ENCODE results near the gene USP8. TPM values are rescaled to one million over a fixed set of nuclear protein-coding genes. Genes with fewer than 3 reads are reported as not detected.

Gene USP8
- total and polyA plus RNA-seq, 2 of the 4 experiments (the other 2 are of a cell fraction), result 25.4 to 52.2 TPM

DNA sequence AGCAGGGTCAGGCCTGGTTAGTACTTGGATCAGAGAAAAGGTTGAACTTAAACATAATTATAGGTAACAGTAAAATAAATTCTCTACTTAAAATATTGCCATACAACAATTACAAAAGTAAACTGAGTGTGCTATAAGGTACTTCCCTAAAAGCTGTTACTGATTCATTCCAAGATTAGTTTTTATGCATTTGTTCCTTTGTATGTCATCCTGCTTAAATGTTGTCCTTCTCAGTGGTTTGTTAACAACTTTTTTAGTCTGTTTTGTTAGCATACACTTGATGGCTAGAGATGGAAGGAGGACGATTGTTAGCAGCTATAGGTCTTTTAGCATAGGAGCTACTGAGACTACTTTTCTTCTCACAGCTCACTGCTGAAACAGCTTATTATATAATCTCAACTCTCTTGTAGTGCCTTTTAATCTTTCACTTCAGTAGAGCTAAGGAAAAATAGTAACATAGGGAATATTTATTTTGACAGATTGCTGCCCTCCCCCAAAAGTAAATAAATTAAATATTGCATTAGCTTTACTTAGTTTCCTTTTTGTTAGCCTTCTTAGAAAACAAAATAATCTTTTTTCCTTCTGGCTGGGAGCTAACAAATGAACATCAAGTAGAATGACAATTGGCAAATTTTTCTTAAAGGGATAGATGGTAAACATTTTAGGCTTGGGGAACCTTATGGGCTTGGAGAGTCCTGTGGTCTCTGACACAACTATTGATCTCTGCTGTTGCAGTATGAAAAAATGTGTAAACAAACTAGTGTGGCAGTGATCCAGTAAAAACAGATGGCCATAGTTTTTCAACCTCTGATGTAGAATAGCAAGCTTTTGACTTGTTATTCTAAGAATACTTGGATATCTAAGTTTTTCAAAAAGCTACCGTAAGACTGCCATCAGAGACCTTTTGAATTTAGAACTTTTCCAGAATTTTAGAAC, 39.5 kb downstream of the USP8 start:
- H3K36me3 ChIP-seq (ENCODE audit: control insufficient read depth, insufficient read depth, low read length), result peaks cover 21% of the 10 kb centered on the region
- TF ChIP-seq, protein P1, sequence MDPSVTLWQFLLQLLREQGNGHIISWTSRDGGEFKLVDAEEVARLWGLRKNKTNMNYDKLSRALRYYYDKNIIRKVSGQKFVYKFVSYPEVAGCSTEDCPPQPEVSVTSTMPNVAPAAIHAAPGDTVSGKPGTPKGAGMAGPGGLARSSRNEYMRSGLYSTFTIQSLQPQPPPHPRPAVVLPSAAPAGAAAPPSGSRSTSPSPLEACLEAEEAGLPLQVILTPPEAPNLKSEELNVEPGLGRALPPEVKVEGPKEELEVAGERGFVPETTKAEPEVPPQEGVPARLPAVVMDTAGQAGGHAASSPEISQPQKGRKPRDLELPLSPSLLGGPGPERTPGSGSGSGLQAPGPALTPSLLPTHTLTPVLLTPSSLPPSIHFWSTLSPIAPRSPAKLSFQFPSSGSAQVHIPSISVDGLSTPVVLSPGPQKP (IDR thresholded peaks at IDR 0.05; ENCODE audit: borderline replicate concordance, low read depth, low read length), result no peak
- no peak for TF ChIP-seq NFE2L2 (IDR thresholded peaks at IDR 0.05; ENCODE audit: low read depth, low read length)
- no peak for TF ChIP-seq MXI1 (IDR thresholded peaks at IDR 0.05; ENCODE audit: borderline replicate concordance, low read depth, low read length)
- TF ChIP-seq RFX5 (IDR thresholded peaks at IDR 0.05; ENCODE audit: low read depth, low read length), result no peak
- TF ChIP-seq BHLHE40 (IDR thresholded peaks at IDR 0.05; ENCODE audit: low read depth, low read length), result no peak
- no peak for TF ChIP-seq MAFK (IDR thresholded peaks at IDR 0.05; ENCODE audit: low read depth, low read length)
- no peak for TF ChIP-seq SMC3 (IDR thresholded peaks at IDR 0.05; ENCODE audit: low read depth, low read length)
- TF ChIP-seq FOS (IDR thresholded peaks at IDR 0.05; ENCODE audit: low read depth, low read length), result no peak
- TF ChIP-seq POLR2A (IDR thresholded peaks at IDR 0.05; ENCODE audit: low read depth, low read length), result no peak
- no peak for TF ChIP-seq CEBPB (IDR thresholded peaks at IDR 0.05; ENCODE audit: low read depth, low read length)
- no peak for TF ChIP-seq CTCF (conservative IDR thresholded peaks at IDR 0.05; ENCODE audit: low read depth, low read length)
- no peak for TF ChIP-seq CHD1 (IDR thresholded peaks at IDR 0.05; ENCODE audit: low read depth, low read length)
- no peak for TF ChIP-seq RAD21 (IDR thresholded peaks at IDR 0.05; ENCODE audit: low read length)
- TF ChIP-seq, protein P2, sequence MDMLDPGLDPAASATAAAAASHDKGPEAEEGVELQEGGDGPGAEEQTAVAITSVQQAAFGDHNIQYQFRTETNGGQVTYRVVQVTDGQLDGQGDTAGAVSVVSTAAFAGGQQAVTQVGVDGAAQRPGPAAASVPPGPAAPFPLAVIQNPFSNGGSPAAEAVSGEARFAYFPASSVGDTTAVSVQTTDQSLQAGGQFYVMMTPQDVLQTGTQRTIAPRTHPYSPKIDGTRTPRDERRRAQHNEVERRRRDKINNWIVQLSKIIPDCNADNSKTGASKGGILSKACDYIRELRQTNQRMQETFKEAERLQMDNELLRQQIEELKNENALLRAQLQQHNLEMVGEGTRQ (IDR thresholded peaks at IDR 0.05; ENCODE audit: low read depth, low read length), result no peak
- no peak for TF ChIP-seq MAZ (IDR thresholded peaks at IDR 0.05; ENCODE audit: borderline replicate concordance, low read depth, low read length)

More for the DNA sequence above, 39.5 kb downstream of the USP8 start:
- Histone ChIP-seq H4K91ac (ENCODE audit: insufficient read depth, low read depth, low read length) (no peak overlapping the region), H2BK15ac (ENCODE audit: low read depth, low read length) (no peak overlapping the region), H3K23ac (ENCODE audit: low read depth, low read length) (no peak overlapping the region), H2BK5ac (ENCODE audit: low read depth, low read length, poor library complexity, severe bottlenecking) (no peak overlapping the region), H2BK120ac (ENCODE audit: low read depth, low read length) (no peak overlapping the region), H3K9ac (ENCODE audit: low read depth, low read length) (no peak overlapping the region), H2AFZ (replicated peaks; ENCODE audit: low read length, poor library complexity) (no peak overlapping the region), H3K4me1 (ENCODE audit: control insufficient read depth, insufficient read depth, low read length) (peaks cover 2% of the 10 kb centered on the region; the same call in 1 of the 2 replicates), H3K27me3 (ENCODE audit: control insufficient read depth, insufficient read depth, low read length) (no peaks in the 10 kb centered on the region), H3K56ac (ENCODE audit: extremely low read depth, insufficient read depth, low read length) (no peak overlapping the region), H4K8ac (ENCODE audit: low read depth in 2 of 2, low read length in 2 of 2) (no peak overlapping the region), H3K79me1 (ENCODE audit: low read depth in 1 of 2, low read length in 2 of 2) (peaks cover 6 to 7% of the 10 kb centered on the region in 2 experiments; a peak in 2 of 4 replicates), H2AK9ac (replicated peaks; ENCODE audit: low read depth, low read length, poor library complexity) (no peak overlapping the region), H3K4me2 (ENCODE audit: low read depth, low read length) (peak overlapping the region; percentile 46), H4K5ac (ENCODE audit: low read depth, low read length) (no peak overlapping the region), H3K4me3 (ENCODE audit: insufficient read depth, low read depth, low read length) (no peak overlapping the region), H2AK5ac (ENCODE audit: low read depth, low read length) (no peak overlapping the region), H3K27ac (ENCODE audit: insufficient read depth, low read length) (no peak overlapping the region), H3K9me3 (ENCODE audit: control insufficient read depth, insufficient read depth, low read length) (no peaks in the 10 kb centered on the region), H3K4ac (ENCODE audit: low read depth, low read length) (no peak overlapping the region), H2BK20ac (ENCODE audit: low read depth, low read length) (no peak overlapping the region), H3K14ac (replicated peaks; ENCODE audit: low read depth, low read length) (no peak overlapping the region), H3K18ac (ENCODE audit: low read depth, low read length) (no peak overlapping the region), H3K9me1 (ENCODE audit: insufficient read depth, low read length) (no peaks in the 10 kb centered on the region), H4K20me1 (ENCODE audit: insufficient read depth, low read length) (no peaks in the 10 kb centered on the region; the same call in 1 of the 2 replicates)
- CTCF ChIA-PET, result interaction anchor here (0.7 kb wide), 1 partner anchor 18 kb away, joined by 4 read pairs; no protein-coding TSS in a partner anchor
- WGBS, 2 experiments (ENCODE audit: extremely low coverage in 2 of 2, insufficient read length in 1 of 2), result no CpG with 5 or more reads among the region's 2 CpGs
- peak; percentile 68 for DNase-seq
- dilution Hi-C loops (cut with HindIII; ENCODE audit: low sequenced_read_pairs, unreplicated experiment) (no loop called here), in situ Hi-C loops (cut with MboI; ENCODE audit: low sequenced_read_pairs) (no loop called here), intact Hi-C loops (cut with micrococcal nuclease) (no loop called here)
- peak; percentile 77 for ATAC-seq (ENCODE audit: low read depth)
- BruUV-seq (replicated peaks), result no TSS peak
- POLR2A ChIA-PET (ENCODE audit: unreplicated experiment), result no interaction called here
